GM21717 (cell line): ENCODE results near the gene TUBA4A.

ENCODE experiments used
- ATAC-seq: cut with Tn5 transposase; IDR thresholded peaks from one replicate; pipeline ENCODE4 v1.9.1; 2021; ENCODE audit warnings: mild to moderate bottlenecking, moderate library complexity; ENCODE audit not compliant: unreplicated experiment

The TUBA4A gene

DNA sequence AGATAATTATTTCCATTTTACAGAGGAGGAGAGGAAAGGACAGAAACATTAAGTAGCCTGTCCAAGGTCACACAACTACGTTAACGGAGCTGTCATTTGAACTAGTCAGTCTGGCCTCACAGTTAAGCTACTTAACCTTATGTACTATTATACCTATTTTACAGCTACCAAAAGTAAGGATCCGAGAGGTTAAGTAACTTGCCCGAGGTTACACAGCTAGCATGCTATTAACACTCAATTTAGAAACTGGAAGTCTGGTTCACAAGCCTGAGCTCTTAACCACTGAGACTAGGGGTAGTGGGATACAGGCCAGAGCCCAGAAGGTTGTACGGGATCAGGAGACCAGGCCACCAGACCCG is 8.9 kb downstream of the TUBA4A start:
- ATAC-seq, result no peak

DNA sequence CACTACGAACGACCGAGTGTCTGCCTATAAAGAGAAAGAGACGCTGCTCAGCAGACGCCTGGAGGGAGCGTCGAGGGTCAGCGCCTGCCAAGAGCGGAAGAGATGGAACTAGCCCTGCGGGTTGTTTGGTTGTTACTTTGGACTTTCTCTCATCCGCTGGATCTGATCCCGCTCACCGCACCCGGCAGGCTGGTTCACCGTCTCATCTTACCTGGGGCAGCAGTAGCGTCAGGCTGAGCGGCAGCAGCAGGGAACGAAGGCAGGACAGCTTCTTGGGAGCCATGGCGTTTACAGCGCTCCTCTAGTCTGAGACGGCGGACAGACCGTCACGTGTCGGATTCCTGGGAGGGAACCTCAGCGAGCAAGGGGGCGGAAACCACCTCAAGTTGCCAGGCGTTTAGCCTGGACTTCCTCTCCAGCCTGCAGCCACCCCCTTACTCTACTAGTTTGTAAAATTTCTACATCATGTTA is 10.4 kb downstream of the TUBA4A start:
- no peak for ATAC-seq

DNA sequence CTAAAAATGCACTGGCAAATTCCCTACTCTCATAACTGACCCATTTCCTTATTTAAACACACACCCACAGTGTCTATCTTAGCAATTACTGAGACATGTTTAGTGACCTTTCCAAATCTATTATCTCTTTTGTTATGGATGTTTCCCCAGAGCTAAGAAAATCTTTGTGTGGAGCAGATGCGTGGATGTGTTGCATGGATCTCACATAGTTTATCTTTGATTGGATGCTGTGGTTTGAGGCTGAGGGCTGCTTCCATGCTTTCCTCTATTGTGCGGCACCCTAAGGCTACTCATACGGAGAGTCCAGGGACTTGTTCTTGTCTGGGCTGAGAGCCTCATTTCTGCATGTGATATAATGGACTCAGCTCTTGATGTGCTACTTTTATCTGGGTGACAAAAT is 19.4 kb downstream of the TUBA4A start:
- ATAC-seq, result no peak

GRCh38 chr2:219230059-219230540 is 23.6 kb downstream of the TUBA4A start:
- peak; percentile 28 for ATAC-seq

DNA sequence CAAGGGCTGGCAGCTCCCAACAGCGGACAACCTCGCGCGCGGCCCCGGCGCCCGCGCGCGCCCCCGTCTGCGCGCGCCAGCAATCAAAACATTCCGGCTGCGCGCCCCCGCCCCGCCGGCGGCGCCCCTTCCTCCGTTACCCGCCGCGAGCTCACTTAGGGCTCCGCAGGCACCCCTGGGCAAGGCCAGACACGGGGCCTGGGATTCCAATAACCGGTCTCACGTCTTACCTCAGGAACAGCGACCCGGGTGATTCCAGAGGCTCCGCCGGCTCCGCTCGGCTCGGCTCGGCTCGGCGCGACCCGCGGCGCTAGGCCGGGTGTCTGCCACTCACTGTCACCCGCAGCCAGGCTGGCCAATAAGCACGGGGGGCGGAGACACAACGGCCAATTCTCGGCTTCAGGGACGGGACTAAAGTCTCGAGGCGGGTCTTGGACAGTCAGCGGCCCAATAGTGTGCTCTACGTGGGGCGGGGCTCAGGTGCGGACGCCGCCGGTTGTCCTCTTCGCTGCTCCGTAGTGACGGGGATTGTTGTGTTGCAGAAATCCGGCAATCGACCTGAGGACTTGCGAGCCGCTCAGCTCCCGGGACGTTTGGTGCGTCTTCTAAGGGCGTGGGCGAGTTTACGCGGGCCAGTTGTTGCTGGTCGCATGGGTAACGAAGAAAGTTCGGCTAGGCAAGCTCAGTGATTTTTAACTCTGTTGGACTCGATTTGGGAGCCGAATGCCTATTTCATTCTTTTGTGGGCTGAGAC is 24.2 kb downstream of the TUBA4A start, which contains the start of the genes ANKZF1 and ATG9A:
Gene ANKZF1 (plus strand): TSS at position 502 of the 754 bp plus-strand sequence. CDS start 452 bp downstream, outside the sequence.
Gene ATG9A (minus strand): TSS at position 332 of the 754 bp plus-strand sequence. CDS start 1,612 bp downstream, outside the sequence.
- ATAC-seq, result peak; percentile 97

GRCh38 chr2:219228911-219229304 is 24.8 kb downstream of the TUBA4A start:
- ATAC-seq, result no peak

GRCh38 chr2:219228041-219228910 is 25.4 kb downstream of the TUBA4A start:
- ATAC-seq, result no peak

- ATAC-seq, result no peak
Observed at GRCh38 chr2:219225350-219225749, 28.4 kb downstream of the TUBA4A start.

DNA sequence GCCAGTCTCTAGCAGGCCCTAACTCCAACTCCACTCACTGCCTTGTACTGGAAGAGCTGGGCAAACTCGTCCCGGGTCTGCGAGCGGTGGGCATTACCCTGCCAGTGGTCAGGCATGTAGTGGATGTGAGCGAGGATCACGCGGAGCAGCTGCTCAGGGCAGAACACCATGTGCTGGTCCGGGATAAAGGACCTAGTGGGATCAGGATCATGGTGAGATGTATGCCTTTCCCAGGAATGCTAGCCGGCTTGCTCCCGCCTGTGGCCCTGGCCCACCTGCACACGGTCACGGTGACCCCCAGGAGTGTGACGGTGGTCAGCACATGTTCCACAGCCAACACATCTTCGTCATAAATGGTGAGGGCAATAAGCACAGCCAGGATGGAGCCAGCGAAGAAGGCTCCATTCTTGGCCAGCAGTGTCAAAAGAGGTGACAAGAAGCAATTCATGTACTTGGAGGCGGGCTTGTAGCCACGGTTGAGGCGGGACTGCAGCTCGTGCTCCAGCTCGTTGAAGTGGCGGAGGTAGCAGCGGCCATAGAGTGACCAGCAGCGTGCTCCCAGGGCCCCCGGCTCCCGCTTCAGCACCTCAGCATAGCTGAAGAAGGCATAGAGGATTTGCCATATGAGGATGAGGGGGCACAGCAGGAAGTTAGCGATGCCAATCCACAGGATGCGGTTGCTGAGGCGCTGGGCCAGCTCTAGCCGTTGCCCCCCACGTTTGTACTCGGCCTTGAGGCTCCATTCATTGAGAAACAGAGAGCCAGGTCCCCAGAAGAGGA is 29.7 kb downstream of the TUBA4A start:
- ATAC-seq, result no peak

- no peak for ATAC-seq
Observed at GRCh38 chr2:219221957-219222518, 31.7 kb downstream of the TUBA4A start.

- ATAC-seq, result no peak
Observed at GRCh38 chr2:219220652-219221402, 32.9 kb downstream of the TUBA4A start.

GRCh38 chr2:219219784-219220532 is 33.8 kb downstream of the TUBA4A start:
- no peak for ATAC-seq

GRCh38 chr2:219218732-219219701 is 34.7 kb downstream of the TUBA4A start, which contains the start of gene ABCB6:
ABCB6 (minus strand) TSS chr2:219218958; CDS start chr2:219218673, 285 bp downstream.
- peak; percentile 78 for ATAC-seq

DNA sequence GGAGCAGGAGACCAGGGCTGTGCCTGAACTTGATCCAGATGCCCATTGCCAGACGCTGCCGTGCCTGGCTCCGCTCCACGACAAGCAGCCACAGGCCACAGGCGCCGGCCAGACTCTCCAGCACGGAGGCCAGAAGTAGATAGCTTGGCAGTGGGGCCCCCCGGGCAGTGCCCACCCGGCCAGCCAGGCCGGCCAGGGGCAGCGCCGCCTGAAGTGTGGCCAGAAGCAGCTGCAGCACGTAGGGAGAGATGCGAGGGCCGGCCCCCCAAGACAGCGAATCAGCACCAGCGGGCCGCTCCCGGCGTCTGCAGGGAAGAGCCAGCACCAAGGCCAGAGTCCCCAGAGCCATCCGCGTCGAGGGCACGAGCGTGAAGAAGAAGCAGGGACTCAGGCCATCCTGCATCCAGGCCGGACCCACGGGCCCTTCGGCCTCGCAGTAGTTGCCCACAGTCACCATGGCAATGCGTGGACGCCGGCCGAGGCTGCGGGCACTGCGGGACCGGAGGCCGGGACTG is 35.4 kb downstream of the TUBA4A start:
- ATAC-seq, result peak; percentile 20

- no peak for ATAC-seq
Observed at GRCh38 chr2:219216535-219216915, 37.2 kb downstream of the TUBA4A start.

DNA sequence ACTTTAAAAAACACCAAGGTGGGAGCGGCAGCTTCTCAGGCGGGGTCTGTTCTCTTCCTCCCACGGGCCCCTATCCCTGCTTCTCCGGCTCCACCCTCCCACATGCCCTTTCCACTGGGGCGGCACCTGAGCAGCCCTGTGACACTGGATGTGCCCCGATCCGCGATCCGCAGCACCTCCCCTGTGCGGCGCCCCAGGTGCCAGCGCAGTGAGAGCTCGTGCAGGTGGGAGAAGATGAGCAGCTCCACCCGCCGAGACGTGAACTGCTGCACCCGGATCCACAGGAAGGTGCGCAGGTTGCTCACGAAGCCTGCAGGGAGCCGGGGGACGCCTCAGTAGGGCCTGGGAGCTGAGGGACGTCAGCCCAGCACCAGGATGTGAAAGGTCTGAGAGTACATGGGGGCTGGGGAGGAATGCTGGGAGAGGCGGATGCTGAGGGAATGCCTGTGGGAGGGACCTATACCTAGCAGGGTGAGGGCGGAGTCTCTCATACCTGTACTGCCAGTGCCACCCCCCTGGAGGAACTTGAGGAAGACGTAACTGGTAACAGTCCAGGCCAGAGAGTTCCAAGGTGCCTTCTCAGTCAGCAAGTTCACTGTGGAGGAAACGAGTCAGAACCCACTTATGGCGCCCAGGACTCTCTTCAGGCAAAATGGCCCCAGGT is 37.7 kb downstream of the TUBA4A start:
- no peak for ATAC-seq

DNA sequence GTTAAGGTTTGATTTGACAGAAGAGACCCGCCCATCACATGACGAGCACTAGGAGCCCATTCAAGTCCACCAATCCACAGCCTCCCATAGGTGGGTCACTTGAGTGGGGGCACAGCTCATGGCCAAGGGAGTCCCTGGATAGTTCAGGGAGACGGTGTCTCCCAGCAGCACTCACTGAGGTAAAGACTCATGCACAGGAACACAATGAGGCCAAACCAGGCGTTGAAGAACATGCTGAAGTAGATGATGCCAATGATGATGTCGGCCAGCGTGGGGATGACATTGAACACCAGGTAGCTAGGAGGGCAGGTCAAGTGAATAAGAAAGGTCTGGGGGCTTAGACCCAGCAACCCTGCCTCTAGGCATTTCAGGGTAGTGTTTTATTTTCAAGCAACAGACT is 38.9 kb downstream of the TUBA4A start:
- no peak for ATAC-seq
